Lung (tissue), 12 donors: ENCODE results near the gene CR1L. TPM values are rescaled to one million over a fixed set of nuclear protein-coding genes. Genes with fewer than 3 reads are reported as not detected.
"Not testable (repeated sequence)": the region's sequence is repeated elsewhere in the genome, so short reads cannot be mapped to it uniquely, and the experiment has no call there.

Source experiments
- ATAC-seq: fragments of 200-7000 bp; cut with Tn5 transposase; one replicate; pipeline ENCODE4 v1.9.1; 2020; ENCODE audit warnings: moderate number of reproducible peaks; ENCODE audit not compliant: insufficient read depth, low FRiP score
- DNase-seq, 3 donors: peaks; one replicate each; pipeline ENCODE4 v3.0.0-alpha.2; 2013 to 2017
- H3K27ac ChIP-seq, 2 donors: one replicate each; pipeline ENCODE4 v1.5.1; 2013; ENCODE audit warnings: mild to moderate bottlenecking in 2 of 2, moderate library complexity in 2 of 2, control low read depth in 1 of 2, inconsistent platforms in 1 of 2, low read depth in 1 of 2, low read length in 1 of 2
- H3K27me3 ChIP-seq, 3 donors: one replicate each; pipeline ENCODE4 v1.5.1; 2013; ENCODE audit warnings: low read length in 2 of 3; ENCODE audit not compliant: control insufficient read depth in 3 of 3, insufficient read depth in 3 of 3
- H3K36me3 ChIP-seq, 4 donors: one replicate each; pipeline ENCODE4 v1.5.1; 2013; ENCODE audit warnings: low read length in 4 of 4, mild to moderate bottlenecking in 1 of 4, moderate library complexity in 1 of 4; ENCODE audit not compliant: control insufficient read depth in 4 of 4, insufficient read depth in 4 of 4
- H3K4me1 ChIP-seq, 5 donors: one replicate each; pipeline ENCODE4 v1.5.1; 2013; ENCODE audit warnings: low read length in 5 of 5, mild to moderate bottlenecking in 2 of 5, moderate library complexity in 1 of 5; ENCODE audit not compliant: control insufficient read depth in 5 of 5, insufficient read depth in 5 of 5
- H3K4me3 ChIP-seq: one replicate; pipeline ENCODE4 v1.5.1; 2013; ENCODE audit warnings: mild to moderate bottlenecking, control low read depth, moderate library complexity
- H3K9ac ChIP-seq, 2 donors: one replicate each; pipeline ENCODE4 v1.5.1; 2013; ENCODE audit warnings: low read length in 2 of 2, control low read depth in 1 of 2; ENCODE audit not compliant: insufficient read depth in 1 of 2
- H3K9me3 ChIP-seq, 4 donors: one replicate each; pipeline ENCODE4 v1.5.1; 2013; ENCODE audit warnings: low read length in 3 of 4, mild to moderate bottlenecking in 1 of 4, moderate library complexity in 1 of 4; ENCODE audit not compliant: control insufficient read depth in 4 of 4, insufficient read depth in 3 of 4
- WGBS, 2 donors: extraction: QIAGEN DNeasy Blood & Tissue Kit; methylation state at CpG; one replicate each; pipeline ENCODE4 v1.1.7; 2013; 5-methylcytosine and 5-hydroxymethylcytosine counted together
- polyA plus RNA-seq, 2 donors: library from polyadenylated mRNA; stranded (reverse); fragments of 200-250 nt; gene quantifications; one replicate each; pipeline ENCODE4 v1.2.1, GENCODE V29; 2013
- total RNA-seq, 2 donors: library from RNA; depleted of rRNA in 1 of 2; stranded (reverse); fragments of >200 nt in 1 of 2; gene quantifications; one replicate each; pipeline ENCODE4 v1.2.1, GENCODE V29; 2014 to 2021
- TF ChIP-seq, protein P1 (sequence below): IDR thresholded peaks from 2 replicates; pipeline ENCODE4 v1.5.1; 2012; ENCODE audit warnings: mild to moderate bottlenecking; ENCODE audit errors: control extremely low read depth, extremely low read depth
- donor health status: control.
- donor health status: control.
- donor health status: Bipolar disorder and iron deficiency.
- donor health status: healthy.
- donor health status: DM: yes; HTN: yes; CAD: no.

CR1L gene
- total and polyA plus RNA-seq, 4 donors: 0.28 to 2.6 (median 0.94) TPM

DNA sequence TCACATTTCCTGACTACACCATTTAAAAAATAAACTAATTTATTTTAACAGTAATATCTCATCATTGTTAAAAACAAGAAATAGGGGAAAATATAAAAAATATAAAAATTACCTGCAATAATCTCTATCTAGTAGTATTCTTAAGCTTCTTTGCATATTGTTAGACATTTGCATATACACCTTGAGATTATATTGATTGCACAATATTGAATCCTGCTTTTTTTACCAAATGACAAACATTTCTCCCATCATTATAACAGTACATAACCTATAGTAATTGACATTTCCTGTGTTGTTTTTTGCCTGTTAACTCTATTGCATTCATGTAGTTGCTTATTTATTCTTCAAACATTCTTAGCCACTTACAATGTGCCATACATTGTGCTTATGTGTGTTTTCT is 11.7 kb upstream of the CR1L start:
- Histone ChIP-seq H3K4me1 (peaks cover 0 to 2% (median 0%) of the 10 kb centered on the region in 5 donors), H3K9me3 (no peaks in the 10 kb centered on the region), H3K36me3 (no peaks in the 10 kb centered on the region), H3K27ac (no peak overlapping the region), H3K27me3 (no peaks in the 10 kb centered on the region), H3K9ac (no peak overlapping the region), H3K4me3 (no peak overlapping the region)
- ATAC-seq (no peak), DNase-seq (no peak)
- TF ChIP-seq, protein P1, sequence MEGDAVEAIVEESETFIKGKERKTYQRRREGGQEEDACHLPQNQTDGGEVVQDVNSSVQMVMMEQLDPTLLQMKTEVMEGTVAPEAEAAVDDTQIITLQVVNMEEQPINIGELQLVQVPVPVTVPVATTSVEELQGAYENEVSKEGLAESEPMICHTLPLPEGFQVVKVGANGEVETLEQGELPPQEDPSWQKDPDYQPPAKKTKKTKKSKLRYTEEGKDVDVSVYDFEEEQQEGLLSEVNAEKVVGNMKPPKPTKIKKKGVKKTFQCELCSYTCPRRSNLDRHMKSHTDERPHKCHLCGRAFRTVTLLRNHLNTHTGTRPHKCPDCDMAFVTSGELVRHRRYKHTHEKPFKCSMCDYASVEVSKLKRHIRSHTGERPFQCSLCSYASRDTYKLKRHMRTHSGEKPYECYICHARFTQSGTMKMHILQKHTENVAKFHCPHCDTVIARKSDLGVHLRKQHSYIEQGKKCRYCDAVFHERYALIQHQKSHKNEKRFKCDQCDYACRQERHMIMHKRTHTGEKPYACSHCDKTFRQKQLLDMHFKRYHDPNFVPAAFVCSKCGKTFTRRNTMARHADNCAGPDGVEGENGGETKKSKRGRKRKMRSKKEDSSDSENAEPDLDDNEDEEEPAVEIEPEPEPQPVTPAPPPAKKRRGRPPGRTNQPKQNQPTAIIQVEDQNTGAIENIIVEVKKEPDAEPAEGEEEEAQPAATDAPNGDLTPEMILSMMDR: no peak

DNA sequence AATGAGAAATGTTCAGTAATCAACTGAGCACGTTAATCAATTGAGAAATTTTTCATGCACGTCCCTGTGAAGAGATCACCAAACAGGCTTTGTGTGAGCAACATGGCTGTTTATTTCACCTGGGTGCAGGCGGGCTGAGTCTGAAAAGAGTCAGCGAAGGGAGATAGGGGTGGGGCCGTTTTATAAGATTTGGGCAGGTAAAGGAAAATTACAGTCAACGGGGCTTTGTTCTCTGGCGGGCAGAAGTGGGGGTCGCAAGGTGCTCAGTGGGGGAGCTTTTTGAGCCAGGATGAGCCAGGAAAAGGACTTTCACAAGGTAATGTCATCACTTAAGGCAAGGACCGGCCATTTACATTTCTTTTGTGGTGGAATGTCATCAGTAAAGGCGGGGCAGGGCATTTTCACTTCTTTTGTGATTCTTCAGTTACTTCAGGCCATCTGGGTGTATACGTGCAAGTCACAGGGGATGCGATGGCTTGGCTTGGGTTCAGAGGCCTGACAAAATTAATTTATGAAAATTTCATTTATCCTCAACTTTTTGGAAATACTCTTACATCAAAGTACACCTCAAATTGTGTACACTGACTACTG is 11.1 kb upstream of the CR1L start:
- H3K27me3 ChIP-seq, H3K9me3 ChIP-seq, ATAC-seq, H3K4me1 ChIP-seq, H3K36me3 ChIP-seq, DNase-seq, H3K27ac ChIP-seq, H3K9ac ChIP-seq, H3K4me3 ChIP-seq: not testable (repeated sequence)
- WGBS, 2 donors: 86 to 89% methylated on average over 12 of the region's 12 CpGs

DNA sequence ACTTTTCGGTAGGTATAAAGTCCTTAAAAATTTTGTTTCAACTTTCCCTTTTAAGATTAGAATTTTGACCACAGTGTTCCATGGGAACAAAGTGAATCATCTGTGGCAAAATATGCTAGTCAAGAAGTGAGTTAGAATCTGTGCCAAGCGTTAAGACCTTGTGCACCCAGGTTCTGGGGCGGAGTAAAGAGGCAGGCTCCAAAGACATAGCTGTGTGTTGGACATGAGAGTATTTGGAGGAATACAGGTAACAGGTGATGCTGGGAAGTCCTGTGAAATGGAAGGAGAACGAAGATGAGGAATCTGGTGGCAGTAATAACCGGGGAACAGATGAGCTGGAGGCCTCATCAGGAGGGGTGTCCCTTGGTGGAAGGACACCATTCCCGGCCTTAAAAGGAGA is 10.6 kb upstream of the CR1L start:
- WGBS, 2 donors: 94 to 97% methylated on average over 4 to 6 of the region's 6 CpGs
- not testable (repeated sequence) for ATAC-seq

DNA sequence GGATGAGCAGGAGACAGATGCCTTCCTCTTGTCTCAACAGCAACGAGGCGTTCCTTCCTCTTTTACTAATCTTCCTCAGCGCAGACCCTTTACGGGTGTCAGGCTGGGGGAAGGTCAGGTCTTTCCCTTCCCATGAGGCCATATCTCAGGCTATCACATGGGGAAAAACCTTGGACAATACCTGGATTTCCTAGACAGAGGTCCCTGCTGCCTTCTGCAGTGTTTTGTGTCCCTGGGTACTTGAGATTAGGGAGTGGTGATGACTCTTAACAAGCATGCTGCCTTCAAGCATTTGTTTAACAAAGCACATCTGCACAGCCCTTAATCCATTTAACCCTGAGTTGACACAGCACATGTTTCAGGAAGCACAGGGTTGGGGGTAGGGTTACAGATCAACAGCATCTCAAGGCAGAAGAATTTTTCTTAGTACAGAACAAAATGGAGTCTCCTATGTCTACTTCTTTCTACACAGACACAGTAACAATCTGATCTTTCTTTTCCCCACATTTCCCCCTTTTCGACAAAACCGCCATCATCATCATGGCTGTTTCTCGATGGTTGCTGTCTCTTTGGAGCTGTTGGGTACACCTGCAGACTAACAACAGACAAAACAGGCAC is 9.3 kb upstream of the CR1L start:
- not testable (repeated sequence) for H3K4me3 ChIP-seq, H3K4me1 ChIP-seq, H3K27ac ChIP-seq, H3K9me3 ChIP-seq, H3K27me3 ChIP-seq, H3K9ac ChIP-seq, H3K36me3 ChIP-seq, DNase-seq, ATAC-seq
- 51 to 60% methylated on average over 7 of the region's 7 CpGs for WGBS, 2 donors

More for the DNA sequence above, 10.6 kb upstream of the CR1L start:
- H3K4me3 ChIP-seq, H3K27me3 ChIP-seq, H3K27ac ChIP-seq, H3K9ac ChIP-seq, H3K4me1 ChIP-seq, H3K36me3 ChIP-seq, DNase-seq, H3K9me3 ChIP-seq: not testable (repeated sequence)

DNA sequence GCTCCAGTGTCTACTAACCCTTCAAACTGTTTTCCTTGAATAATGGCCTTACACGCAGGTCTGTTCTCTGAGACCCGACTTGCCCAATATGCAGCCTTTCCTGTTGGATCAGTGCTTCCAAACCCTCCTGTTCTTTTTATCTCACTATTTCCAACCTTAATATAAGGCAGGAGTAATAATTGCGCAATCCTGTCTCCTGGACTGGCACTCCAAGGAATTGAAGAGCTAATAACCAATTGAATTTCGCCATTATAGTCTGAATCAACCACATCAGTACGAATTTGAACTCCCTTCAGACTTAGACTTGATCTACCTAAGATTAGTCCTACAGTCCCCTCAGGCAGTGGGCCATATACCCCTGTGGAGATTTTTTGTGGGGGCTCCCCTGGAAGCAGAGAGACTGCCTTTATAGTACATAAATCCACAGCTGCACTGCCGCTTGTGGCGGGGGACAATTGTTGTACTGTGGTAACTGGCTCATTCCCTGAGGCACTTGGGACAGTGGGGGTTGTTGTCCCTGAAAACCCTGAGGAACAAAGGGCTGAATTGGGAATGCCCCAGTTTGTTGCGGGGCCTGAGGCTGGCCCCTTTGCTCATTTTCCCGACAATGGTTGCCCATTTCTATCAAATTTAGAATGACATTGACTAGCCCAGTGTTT is 6.3 kb upstream of the CR1L start:
- not testable (repeated sequence) for H3K9me3 ChIP-seq, H3K4me1 ChIP-seq, H3K4me3 ChIP-seq, ATAC-seq, H3K36me3 ChIP-seq, H3K27ac ChIP-seq, H3K9ac ChIP-seq, DNase-seq
- H3K27me3 ChIP-seq: peaks cover 0 to 12% (median 3%) of the 10 kb centered on the region in 3 donors
- whole genome bisulfite sequencing, 2 donors: 84 to 95% methylated on average over 9 of the region's 9 CpGs

DNA sequence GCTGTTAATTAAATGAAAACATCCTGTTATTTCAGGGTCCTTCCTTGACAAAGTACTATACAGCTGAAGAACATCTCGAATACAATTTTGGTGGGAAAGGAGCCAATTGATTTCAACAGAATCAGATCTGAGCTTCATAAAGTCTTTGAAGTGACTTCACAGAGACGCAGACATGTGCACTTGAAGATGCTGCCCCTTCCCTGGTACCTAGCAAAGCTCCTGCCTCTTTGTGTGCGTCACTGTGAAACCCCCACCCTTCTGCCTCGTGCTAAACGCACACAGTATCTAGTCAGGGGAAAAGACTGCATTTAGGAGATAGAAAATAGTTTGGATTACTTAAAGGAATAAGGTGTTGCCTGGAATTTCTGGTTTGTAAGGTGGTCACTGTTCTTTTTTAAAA is 5.6 kb upstream of the CR1L start:
- not testable (repeated sequence) for H3K4me3 ChIP-seq, ATAC-seq
- 65 to 77% methylated on average over 5 of the region's 5 CpGs for WGBS, 2 donors

More for the DNA sequence above, 5.6 kb upstream of the CR1L start:
- not testable (repeated sequence) for H3K9me3 ChIP-seq, H3K4me1 ChIP-seq, DNase-seq, H3K36me3 ChIP-seq, H3K9ac ChIP-seq, H3K27ac ChIP-seq
- peaks cover 0 to 19% (median 6%) of the 10 kb centered on the region in 3 donors for H3K27me3 ChIP-seq
